Karpas-422 (cell line): ENCODE measurements around the gene KAZN. TPM values are rescaled to one million over a fixed set of nuclear protein-coding genes. Genes with fewer than 3 reads are reported as not detected.

Experiments
- DNase-seq: peaks from one replicate; pipeline ENCODE4 v3.0.0-alpha.2; 2015
- H2AFZ ChIP-seq: fragments of 200-600 bp; sonication (generic); 2 replicates; pipeline ENCODE4 v1.6.1; 2014; ENCODE audit warnings: antibody characterized with exemption, low read length, mixed read lengths
- H3K27ac ChIP-seq: fragments of 200-600 bp; sonication (generic); 2 replicates; pipeline ENCODE4 v1.5.1; 2014; ENCODE audit warnings: mild to moderate bottlenecking, low read length, moderate library complexity
- H3K27me3 ChIP-seq: fragments of 200-600 bp; sonication (generic); 2 replicates; pipeline ENCODE4 v1.6.1; 2014; ENCODE audit warnings: low read length, mixed read lengths
- H3K36me3 ChIP-seq: fragments of 200-600 bp; sonication (generic); 2 replicates; pipeline ENCODE4 v1.6.1; 2014; ENCODE audit warnings: low read length, mixed read lengths; ENCODE audit not compliant: insufficient read depth
- H3K4me1 ChIP-seq: fragments of 200-600 bp; sonication (generic); 2 replicates; pipeline ENCODE4 v1.6.1; 2014; ENCODE audit warnings: mild to moderate bottlenecking, low read length, mixed read lengths
- H3K4me2 ChIP-seq: fragments of 200-600 bp; sonication (generic); 2 replicates; pipeline ENCODE4 v1.6.1; 2014; ENCODE audit warnings: low read length, low read depth, mild to moderate bottlenecking; ENCODE audit not compliant: poor library complexity, severe bottlenecking
- H3K4me3 ChIP-seq: fragments of 200-600 bp; sonication (generic); 2 replicates; pipeline ENCODE4 v1.5.1; 2014; ENCODE audit warnings: mild to moderate bottlenecking, antibody characterized with exemption, low read length, mixed read lengths
- H3K79me2 ChIP-seq: fragments of 200-600 bp; sonication (generic); 2 replicates; pipeline ENCODE4 v1.6.1; 2014; ENCODE audit warnings: mild to moderate bottlenecking, low read length, mixed read lengths
- H3K9ac ChIP-seq: fragments of 200-600 bp; sonication (generic); 2 replicates; pipeline ENCODE4 v1.6.0; 2014; ENCODE audit warnings: low read length
- H3K9me2 ChIP-seq: fragments of 200-600 bp; sonication (generic), shearing (Covaris generic); replicated peaks from 2 replicates; pipeline ENCODE4 v1.6.0; 2014; ENCODE audit warnings: mild to moderate bottlenecking, low read length, moderate library complexity; ENCODE audit not compliant: insufficient read depth
- H3K9me3 ChIP-seq: fragments of 300-700, 200-600 bp; sonication (generic); 2 replicates; pipeline ENCODE4 v1.6.1; 2014; ENCODE audit warnings: low read length, mixed read lengths
- H4K20me1 ChIP-seq: fragments of 200-600 bp; sonication (generic); 2 replicates; pipeline ENCODE4 v1.6.1; 2014; ENCODE audit warnings: mild to moderate bottlenecking, antibody characterized with exemption, low read length, low read depth; ENCODE audit not compliant: insufficient read depth
- total RNA-seq: library from RNA; depleted of rRNA; stranded (reverse); fragments of >200 nt; shearing (Covaris generic); gene quantifications from 2 replicates; pipeline ENCODE4 v1.2.3, GENCODE V29; 2014; ENCODE audit warnings: low replicate concordance

Gene KAZN
- total RNA-seq, 1 experiment from 2014 or later, result not detected

GRCh38 chr1:14648896-14649855, 50.7 kb downstream of the KAZN start:
- Histone ChIP-seq H3K27me3 (no peaks in the 10 kb centered on the region), H3K9me3 (no peaks in the 10 kb centered on the region), H3K27ac (no peak overlapping the region), H3K79me2 (no peaks in the 10 kb centered on the region), H4K20me1 (no peaks in the 10 kb centered on the region), H3K4me2 (no peak overlapping the region), H3K9ac (no peak overlapping the region), H3K9me2 (no peaks in the 10 kb centered on the region), H3K4me3 (no peak overlapping the region), H3K4me1 (no peaks in the 10 kb centered on the region), H3K36me3 (no peaks in the 10 kb centered on the region), H2AFZ (no peak overlapping the region)
- DNase-seq, result no peak

- Histone ChIP-seq H3K36me3 (no peaks in the 10 kb centered on the region), H3K9ac (no peak overlapping the region)
- no peak for DNase-seq
Measured at GRCh38 chr1:14649976-14650375, 51.5 kb downstream of the KAZN start.

GRCh38 chr1:14650951-14651350, 52.5 kb downstream of the KAZN start:
- Histone ChIP-seq H3K27me3 (no peaks in the 10 kb centered on the region), H3K9me3 (no peaks in the 10 kb centered on the region), H3K9me2 (no peaks in the 10 kb centered on the region)

More at GRCh38 chr1:14649976-14650375, 51.5 kb downstream of the KAZN start:
- Histone ChIP-seq H4K20me1 (no peaks in the 10 kb centered on the region), H3K4me3 (no peak overlapping the region), H3K4me2 (no peak overlapping the region), H2AFZ (no peak overlapping the region), H3K4me1 (no peaks in the 10 kb centered on the region), H3K79me2 (no peaks in the 10 kb centered on the region), H3K27ac (no peak overlapping the region), H3K27me3 (no peaks in the 10 kb centered on the region), H3K9me2 (no peaks in the 10 kb centered on the region), H3K9me3 (no peaks in the 10 kb centered on the region)

GRCh38 chr1:14652840-14653239, 54.4 kb downstream of the KAZN start:
- H3K4me1 ChIP-seq, result no peaks in the 10 kb centered on the region
- no peak overlapping the region for H2AFZ ChIP-seq
- H3K4me3 ChIP-seq, result no peak overlapping the region
- H3K4me2 ChIP-seq, result no peak overlapping the region
- no peaks in the 10 kb centered on the region for H4K20me1 ChIP-seq
- DNase-seq, result no peak
- no peaks in the 10 kb centered on the region for H3K36me3 ChIP-seq
- no peak overlapping the region for H3K9ac ChIP-seq
- H3K9me3 ChIP-seq, result no peaks in the 10 kb centered on the region
- H3K27me3 ChIP-seq, result no peaks in the 10 kb centered on the region
- no peak overlapping the region for H3K27ac ChIP-seq
- no peaks in the 10 kb centered on the region for H3K79me2 ChIP-seq
- H3K9me2 ChIP-seq, result no peaks in the 10 kb centered on the region

More at GRCh38 chr1:14650951-14651350, 52.5 kb downstream of the KAZN start:
- H3K9ac ChIP-seq, result no peak overlapping the region
- no peak overlapping the region for H3K4me3 ChIP-seq
- no peaks in the 10 kb centered on the region for H3K4me1 ChIP-seq
- H3K4me2 ChIP-seq, result no peak overlapping the region
- no peak for DNase-seq
- no peaks in the 10 kb centered on the region for H3K79me2 ChIP-seq
- no peak overlapping the region for H2AFZ ChIP-seq
- no peaks in the 10 kb centered on the region for H3K36me3 ChIP-seq
- no peaks in the 10 kb centered on the region for H4K20me1 ChIP-seq
- no peak overlapping the region for H3K27ac ChIP-seq

- H3K36me3 ChIP-seq, result no peaks in the 10 kb centered on the region
- H3K27me3 ChIP-seq, result no peaks in the 10 kb centered on the region
- no peak overlapping the region for H3K4me3 ChIP-seq
- H3K9ac ChIP-seq, result no peak overlapping the region
- H4K20me1 ChIP-seq, result no peaks in the 10 kb centered on the region
- no peak for DNase-seq
- H3K79me2 ChIP-seq, result no peaks in the 10 kb centered on the region
- no peak overlapping the region for H3K27ac ChIP-seq
- H3K4me2 ChIP-seq, result no peak overlapping the region
- H3K9me2 ChIP-seq, result no peaks in the 10 kb centered on the region
- H3K9me3 ChIP-seq, result no peaks in the 10 kb centered on the region
- no peak overlapping the region for H2AFZ ChIP-seq
- no peaks in the 10 kb centered on the region for H3K4me1 ChIP-seq
Measured at GRCh38 chr1:14653461-14653960, 55.0 kb downstream of the KAZN start.

GRCh38 chr1:14654554-14654953, 56.1 kb downstream of the KAZN start:
- Histone ChIP-seq H3K4me1 (no peaks in the 10 kb centered on the region), H3K9me2 (no peaks in the 10 kb centered on the region), H3K9ac (no peak overlapping the region), H3K36me3 (no peaks in the 10 kb centered on the region), H3K4me3 (no peak overlapping the region), H3K79me2 (no peaks in the 10 kb centered on the region), H3K9me3 (no peaks in the 10 kb centered on the region), H3K27ac (no peak overlapping the region), H3K4me2 (no peak overlapping the region), H4K20me1 (no peaks in the 10 kb centered on the region), H3K27me3 (no peaks in the 10 kb centered on the region), H2AFZ (no peak overlapping the region)
- DNase-seq, result no peak

- Histone ChIP-seq H3K9ac (no peak overlapping the region), H3K4me2 (no peak overlapping the region), H3K4me1 (no peaks in the 10 kb centered on the region), H3K36me3 (no peaks in the 10 kb centered on the region), H3K79me2 (no peaks in the 10 kb centered on the region), H3K4me3 (no peak overlapping the region), H3K27ac (no peak overlapping the region), H3K9me2 (no peaks in the 10 kb centered on the region), H3K27me3 (no peaks in the 10 kb centered on the region), H2AFZ (no peak overlapping the region), H3K9me3 (no peaks in the 10 kb centered on the region), H4K20me1 (no peaks in the 10 kb centered on the region)
- no peak for DNase-seq
Measured at GRCh38 chr1:14655385-14655784, 56.9 kb downstream of the KAZN start.

- no peak overlapping the region for H3K27ac ChIP-seq
- no peaks in the 10 kb centered on the region for H3K79me2 ChIP-seq
- H3K36me3 ChIP-seq, result no peaks in the 10 kb centered on the region
- H4K20me1 ChIP-seq, result no peaks in the 10 kb centered on the region
- H3K9ac ChIP-seq, result no peak overlapping the region
- peaks cover 3% of the 10 kb centered on the region for H3K4me1 ChIP-seq
- DNase-seq, result no peak
- H3K9me2 ChIP-seq, result no peaks in the 10 kb centered on the region
- H3K27me3 ChIP-seq, result no peaks in the 10 kb centered on the region
- H3K4me2 ChIP-seq, result no peak overlapping the region
- H3K4me3 ChIP-seq, result no peak overlapping the region
- H2AFZ ChIP-seq, result no peak overlapping the region
- no peaks in the 10 kb centered on the region for H3K9me3 ChIP-seq
Measured at GRCh38 chr1:14656384-14656937, 58.0 kb downstream of the KAZN start.
